ENCODE data around the gene SPINK4.

DNA sequence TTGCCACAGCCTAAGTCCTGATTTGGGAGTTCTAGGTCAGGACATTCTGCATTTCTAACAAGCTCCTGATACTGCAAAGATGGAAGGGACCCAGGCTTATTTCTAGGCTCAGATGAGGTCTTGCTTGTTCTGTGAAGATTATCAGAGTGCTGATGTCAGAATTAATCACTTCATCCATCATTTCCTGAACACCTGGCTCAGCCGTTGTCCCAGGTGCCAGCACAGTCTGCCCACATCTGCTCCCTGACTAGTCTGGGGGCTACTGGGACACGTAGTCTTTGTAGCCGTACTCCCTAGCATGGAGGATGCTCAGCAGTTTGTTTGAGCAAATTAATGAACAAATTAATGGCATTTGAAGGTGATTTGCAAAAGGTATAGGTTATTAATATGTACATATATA lies 17.9 kb upstream of the SPINK4 start:
- TF ChIP-seq CTCF (IDR thresholded peaks at IDR 0.05; ENCODE audit: poor library complexity, severe bottlenecking) (no peak), EZH2 (IDR thresholded peaks at IDR 0.05; ENCODE audit: borderline replicate concordance, insufficient read depth, low read length, poor library complexity, severe bottlenecking) (no peak), POLR2AphosphoS5 (IDR thresholded peaks at IDR 0.05) (no peak), TAF1 (IDR thresholded peaks at IDR 0.05; ENCODE audit: low read depth) (no peak), SMC3 (conservative IDR thresholded peaks at IDR 0.05; ENCODE audit: poor library complexity) (no peak), RAD21 (conservative IDR thresholded peaks at IDR 0.05) (no peak), EP300 (conservative IDR thresholded peaks at IDR 0.05; ENCODE audit: poor library complexity, severe bottlenecking) (no peak), MXI1 (conservative IDR thresholded peaks at IDR 0.05; ENCODE audit: poor library complexity, severe bottlenecking) (no peak)

Data from neural cell (in vitro differentiated cells).